WI38 (cell line): ENCODE data around the gene ATP6V0B.

Experiments used
- H3K4me3 ChIP-seq: 2 replicates; pipeline ENCODE4 v1.5.1; 2011; ENCODE audit warnings: low read depth, mild to moderate bottlenecking, control low read depth, low read length
- CTCF ChIP-seq: IDR thresholded peaks from 2 replicates; pipeline ENCODE4 v1.5.1; 2012; ENCODE audit warnings: low read depth, mild to moderate bottlenecking, control low read depth, low read length

ATP6V0B gene

GRCh38 chr1:44012404-44012803 is 37.6 kb downstream of the ATP6V0B start:
- H3K4me3 ChIP-seq: no peak overlapping the region

DNA sequence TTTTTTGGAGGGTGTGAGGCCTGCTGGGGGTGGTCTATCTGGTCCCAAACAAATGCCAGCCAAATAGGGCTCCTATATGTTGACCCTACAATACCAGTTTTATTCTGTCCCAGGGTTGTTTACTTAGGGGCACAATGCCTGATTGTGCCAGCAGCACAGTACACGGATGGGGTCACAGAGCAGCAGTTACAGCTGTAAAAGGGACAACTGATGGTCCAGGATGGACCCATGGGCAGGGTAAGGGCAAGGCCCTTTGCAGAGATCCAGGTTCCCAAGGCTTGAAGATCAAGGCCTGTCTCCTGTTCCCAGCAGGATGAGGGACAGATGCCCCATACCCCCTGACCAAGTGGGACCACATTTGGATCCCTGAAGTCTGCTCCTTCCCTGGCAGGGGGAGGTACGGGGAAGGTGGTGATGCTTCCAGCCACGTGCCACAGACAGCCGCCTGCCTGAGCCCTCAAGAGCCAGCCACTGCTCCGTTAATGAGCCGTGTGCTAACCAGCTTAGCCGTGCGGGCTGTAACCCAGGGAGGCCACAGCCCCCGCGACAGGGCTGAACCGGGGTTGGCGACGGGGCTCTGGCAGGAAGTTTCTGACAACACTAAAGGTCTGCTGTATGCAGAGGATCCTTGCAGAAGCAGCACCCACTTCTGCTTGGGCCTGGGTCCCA is 38.3 kb downstream of the ATP6V0B start:
- no peak for TF ChIP-seq CTCF
- H3K4me3 ChIP-seq: no peak overlapping the region

More at GRCh38 chr1:44012404-44012803, 37.6 kb downstream of the ATP6V0B start:
- no peak for TF ChIP-seq CTCF

DNA sequence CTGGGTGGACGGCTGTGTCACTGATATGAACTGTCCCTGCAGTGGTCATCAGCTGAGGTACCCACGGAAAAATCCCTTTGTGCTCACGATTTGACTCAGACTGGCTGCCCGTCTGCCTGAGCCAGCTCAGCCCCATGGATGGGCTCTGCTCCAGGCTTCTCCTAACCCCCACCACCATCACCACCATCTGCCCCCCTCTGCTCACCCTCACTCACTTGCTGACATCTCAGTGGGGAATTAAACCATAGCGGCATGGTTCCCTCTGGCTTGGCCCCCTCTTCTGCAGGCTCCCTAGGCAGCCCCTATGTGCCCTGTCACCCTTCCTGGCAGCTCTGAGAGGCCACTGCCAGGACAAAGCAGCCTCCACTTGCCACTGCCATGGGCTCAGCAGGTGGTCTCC is 39.2 kb downstream of the ATP6V0B start:
- TF ChIP-seq CTCF: no peak
- H3K4me3 ChIP-seq: no peak overlapping the region

DNA sequence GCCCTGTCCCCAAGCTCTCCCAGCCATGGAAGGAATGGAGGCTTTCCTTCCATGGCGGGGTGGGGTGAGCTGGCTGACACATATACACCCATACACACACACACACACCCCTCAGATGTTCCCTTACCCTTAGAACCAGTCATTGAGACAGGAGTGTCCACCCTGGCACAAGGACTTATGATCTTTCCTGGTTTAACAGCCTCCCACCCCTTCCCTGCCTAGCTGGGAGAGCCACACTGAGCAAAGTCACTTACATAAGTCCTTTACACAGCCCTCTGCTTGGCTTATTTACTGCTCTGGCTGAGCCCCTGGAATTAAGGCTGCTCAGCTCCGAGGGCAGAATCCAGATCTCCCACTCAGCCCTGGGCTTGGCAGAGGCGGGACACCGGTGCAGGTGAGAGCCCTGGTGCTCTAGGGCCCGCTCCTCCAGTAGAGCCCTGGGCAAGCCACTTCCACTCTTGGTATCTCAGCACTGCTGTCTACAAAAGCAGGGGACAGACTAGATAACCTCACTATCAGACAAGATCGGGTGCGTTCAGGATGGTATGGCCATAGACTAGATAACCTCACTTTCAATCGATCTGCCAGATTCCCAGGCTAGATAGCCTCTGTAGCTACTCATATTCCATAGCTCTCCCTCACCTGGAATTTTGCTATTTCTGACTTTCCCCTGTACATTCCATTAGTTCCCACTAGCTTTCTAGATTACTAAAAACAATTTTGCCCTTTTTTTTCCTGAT is 39.8 kb downstream of the ATP6V0B start:
- H3K4me3 ChIP-seq: no peak overlapping the region
- no peak for TF ChIP-seq CTCF

GRCh38 chr1:44015206-44015605 is 40.4 kb downstream of the ATP6V0B start:
- TF ChIP-seq CTCF: no peak
- H3K4me3 ChIP-seq: no peak overlapping the region

DNA sequence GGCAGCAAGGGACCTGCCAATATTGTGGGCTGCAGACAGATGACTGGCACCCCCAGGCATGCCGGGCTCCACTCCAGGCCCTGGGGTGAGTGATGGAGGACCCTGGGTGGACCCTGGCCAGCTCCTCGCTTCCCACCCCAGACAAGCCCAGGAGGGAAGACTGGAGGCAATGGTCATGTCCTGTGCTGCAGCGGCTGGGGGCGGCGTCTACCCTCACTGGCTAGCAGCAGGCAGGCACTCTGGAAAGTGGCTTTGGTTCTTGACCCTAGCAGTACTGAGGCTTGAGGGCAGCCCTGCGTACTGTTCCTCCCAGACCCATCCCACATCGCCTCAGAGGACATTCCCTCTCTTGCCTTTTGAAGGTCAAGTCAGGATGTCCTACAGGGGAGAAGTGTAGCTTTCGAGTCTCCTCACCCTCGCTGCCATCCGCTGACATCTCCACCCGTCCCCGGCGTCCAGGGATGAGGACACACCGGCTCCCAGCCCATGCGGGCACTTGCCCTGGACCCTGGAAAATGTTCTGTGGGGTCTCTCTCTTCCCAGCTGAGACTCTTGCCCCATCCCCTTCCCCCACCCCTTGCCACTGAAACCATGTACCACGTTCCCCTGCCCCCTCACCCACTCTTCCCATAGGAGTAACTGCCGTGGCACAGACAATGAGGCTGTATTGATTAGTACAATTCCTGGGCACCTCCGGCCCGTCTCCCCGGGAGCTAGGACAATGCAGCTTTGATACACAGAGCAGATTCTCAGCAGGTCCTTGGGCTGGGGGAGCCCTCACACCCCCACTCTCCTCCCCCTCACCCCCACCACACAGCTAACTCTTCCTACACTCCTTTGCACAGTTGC is 41.5 kb downstream of the ATP6V0B start:
- no peak overlapping the region for H3K4me3 ChIP-seq
- no peak for TF ChIP-seq CTCF
